SKM-1 (cell line): ENCODE data around the gene SLCO2A1.

Experiments
- DNase-seq: peaks from one replicate; lab custom pipeline; 2025; ENCODE audit not compliant: unreplicated experiment; lab: John Stamatoyannopoulos, UW

Gene SLCO2A1

DNA sequence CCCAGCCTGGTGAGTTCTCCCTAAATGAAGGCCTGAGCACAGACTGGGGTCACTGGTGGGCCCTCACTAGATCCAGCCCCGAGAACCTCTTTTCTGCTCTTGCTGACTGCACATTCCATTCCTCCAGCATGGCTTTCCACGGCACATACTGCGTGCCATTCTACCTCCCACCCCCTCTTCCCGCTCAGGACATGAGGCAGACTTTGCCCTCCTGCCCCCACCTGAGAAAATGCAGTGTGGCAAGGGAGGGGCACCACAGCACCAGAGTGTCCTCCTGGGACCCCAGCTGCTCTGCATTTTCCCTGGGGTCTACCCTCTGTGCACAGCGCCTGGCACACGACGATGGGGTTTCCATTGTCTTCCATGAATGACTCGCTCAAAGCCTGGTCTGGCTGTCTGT is 6.1 kb upstream of the SLCO2A1 start:
- DNase-seq = no peak

DNA sequence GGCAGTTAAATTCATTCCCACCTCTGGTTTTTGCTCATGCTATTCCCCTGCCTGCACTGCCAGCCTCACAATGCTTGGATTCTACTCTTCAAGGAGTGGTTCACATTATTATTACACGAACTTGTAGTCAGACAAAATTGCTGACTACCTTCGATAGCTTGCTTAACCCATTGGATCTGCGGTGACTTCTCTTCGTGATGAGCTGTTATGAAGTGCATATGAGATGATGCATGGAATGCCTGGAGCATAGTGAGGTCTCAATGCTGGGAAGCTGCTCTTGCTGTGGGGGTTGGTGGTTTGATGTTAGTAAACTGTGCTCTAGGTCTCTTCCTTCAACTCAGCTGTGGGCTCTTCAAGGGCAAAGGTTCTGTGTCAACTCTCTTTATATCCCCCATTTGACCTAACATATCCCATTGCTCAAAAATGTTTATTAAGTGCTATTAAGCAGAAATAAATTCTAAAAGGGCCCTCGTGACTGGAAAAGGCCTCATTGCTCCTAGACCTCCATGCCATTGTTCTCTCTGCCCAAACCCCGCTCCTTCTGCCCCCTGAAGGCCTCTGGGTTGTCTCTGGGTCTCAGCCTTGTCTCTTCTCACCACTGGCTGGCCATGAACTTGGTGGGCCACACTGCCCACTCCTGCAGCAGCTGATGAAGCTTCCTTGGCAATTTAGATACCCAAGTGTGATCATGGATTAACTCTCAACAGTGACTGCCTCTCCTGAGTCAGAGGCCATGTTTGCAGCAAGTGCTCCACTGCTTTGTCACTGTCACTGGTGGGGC is 4.5 kb upstream of the SLCO2A1 start:
- DNase-seq = no peak

GRCh38 chr3:134033315-134033996 is 3.7 kb upstream of the SLCO2A1 start:
- DNase-seq = no peak

- DNase-seq = no peak
These were observed 1.7 kb upstream of the SLCO2A1 start for GRCh38 chr3:134031348-134031915.

GRCh38 chr3:134030379-134031347 is 938 bp upstream of the SLCO2A1 start:
- no peak for DNase-seq

DNA sequence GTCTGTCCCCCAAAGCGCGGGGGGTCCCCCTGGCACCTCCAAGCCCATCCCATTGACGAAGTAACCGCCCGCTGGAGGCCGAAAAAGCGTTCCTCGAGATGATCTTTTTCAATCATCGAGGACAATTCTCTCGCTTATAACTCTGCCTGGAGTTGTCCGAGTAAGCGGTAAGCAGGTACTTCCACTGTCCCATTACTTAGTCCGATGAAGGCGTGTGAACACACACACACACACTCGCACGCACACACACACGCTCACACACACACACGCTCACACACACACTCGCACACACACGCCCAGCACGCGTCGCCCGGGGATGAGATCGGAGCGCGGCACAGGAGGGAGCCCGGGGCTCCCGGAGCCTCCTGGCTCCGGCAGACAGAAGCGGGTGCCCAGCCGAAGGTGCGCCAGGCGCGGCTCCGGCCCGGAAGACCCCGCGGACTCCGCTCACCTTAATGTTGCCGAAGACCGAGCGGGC is 430 bp downstream of the SLCO2A1 start:
- no peak for DNase-seq

DNA sequence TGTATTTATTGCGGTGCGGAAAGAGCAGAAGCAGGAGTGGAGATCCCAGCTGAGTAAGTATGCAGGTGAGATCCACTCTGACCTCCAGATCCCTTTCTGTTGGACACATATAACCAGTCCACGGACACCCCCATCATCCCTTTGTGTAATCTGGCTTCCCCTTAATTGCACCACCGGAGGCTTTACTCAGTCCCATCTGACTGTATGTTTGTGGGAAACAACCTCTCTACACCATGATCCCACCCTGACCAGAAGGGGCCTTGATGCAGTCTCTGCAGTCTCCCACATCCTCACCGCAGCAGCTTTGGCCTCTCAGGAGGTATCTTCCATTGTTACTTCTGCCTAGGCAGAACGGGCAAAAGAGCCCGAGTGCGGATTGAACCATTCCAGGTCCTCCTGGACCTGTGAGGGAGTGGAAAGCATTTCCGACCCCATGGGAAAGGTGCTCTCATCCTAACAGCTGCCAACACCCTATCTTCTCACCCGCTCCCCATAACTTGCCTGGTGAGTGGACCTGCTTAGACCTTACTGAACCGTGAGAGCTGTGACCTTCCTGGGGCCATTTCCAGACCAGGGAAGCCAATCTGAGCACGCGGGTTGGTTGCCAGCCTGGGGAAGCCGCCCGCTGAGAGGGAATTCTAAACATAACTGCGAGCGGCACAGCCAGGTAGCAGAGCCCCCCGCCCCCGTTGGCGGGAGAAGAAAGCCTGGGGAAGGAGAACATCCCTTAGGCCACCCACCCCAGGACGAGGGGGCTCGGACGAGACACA is 1.1 kb downstream of the SLCO2A1 start:
- DNase-seq = no peak

GRCh38 chr3:134027631-134028030 is 2.1 kb downstream of the SLCO2A1 start:
- no peak for DNase-seq

DNA sequence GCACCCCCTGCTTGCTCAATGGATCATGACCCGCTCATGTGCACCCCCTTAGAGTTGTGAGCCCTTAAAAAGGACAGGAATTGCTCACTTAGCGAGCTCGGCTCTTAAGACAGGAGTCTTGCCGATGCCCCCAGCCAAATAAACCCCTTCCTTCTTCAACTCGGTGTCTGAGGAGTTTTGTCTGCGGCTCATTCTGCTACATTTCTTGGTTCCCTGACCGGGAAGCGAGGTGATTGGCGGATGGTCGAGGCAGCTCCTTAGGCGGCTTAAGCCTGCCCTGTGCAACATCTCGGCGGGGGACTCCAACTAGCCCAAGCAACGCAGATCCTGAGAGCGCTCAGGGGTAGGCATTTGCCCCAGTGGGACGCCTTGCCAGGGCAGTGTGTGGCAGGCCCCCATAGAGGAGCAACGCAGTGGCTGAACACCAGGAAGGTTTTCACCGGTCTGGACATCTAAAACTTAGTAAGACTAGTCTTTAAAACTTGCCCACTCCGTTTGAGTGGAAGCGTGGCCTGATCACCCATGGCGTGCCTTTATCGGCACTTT is 9.5 kb downstream of the SLCO2A1 start:
- no peak for DNase-seq

GRCh38 chr3:134018850-134019249 is 10.9 kb downstream of the SLCO2A1 start:
- DNase-seq = no peak

DNA sequence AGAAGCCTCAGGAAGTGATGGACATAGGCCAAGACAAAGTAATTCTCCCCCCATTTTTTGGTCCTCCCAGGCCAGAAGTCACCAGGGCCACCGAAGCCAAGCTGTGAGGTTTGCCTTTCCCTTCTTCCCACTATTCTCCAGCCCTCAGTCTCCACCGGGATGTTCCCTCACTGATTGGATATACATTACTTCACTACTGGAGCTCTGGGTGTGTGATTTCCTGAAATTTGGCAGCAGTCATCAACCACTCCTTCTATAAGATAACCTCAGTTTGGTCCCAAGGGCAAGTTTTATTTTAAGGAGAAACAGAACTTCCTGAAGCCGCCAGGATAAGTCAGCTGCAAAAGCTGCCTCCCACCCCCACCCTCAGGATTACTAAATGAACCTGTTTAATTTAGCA is 11.3 kb downstream of the SLCO2A1 start:
- DNase-seq = no peak

DNA sequence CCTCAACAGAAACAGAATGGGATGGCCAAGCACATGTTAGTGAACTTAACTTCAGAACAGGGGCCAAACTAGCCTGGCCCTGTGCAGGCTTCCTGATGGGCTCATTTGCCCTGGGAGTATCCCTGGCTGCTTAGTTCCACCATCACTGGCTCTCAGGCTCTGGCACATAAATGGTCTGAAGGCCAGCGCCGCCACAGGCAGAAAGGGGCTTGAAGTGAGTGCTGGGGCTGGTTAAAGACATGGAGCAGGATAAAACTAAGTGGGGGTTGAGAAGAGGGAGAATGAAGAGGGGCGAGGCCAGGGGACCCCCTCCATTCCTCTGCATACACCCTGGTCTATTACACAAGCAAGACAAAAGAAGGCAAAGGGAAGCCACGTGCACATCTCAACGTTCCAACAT is 12.2 kb downstream of the SLCO2A1 start:
- no peak for DNase-seq

DNA sequence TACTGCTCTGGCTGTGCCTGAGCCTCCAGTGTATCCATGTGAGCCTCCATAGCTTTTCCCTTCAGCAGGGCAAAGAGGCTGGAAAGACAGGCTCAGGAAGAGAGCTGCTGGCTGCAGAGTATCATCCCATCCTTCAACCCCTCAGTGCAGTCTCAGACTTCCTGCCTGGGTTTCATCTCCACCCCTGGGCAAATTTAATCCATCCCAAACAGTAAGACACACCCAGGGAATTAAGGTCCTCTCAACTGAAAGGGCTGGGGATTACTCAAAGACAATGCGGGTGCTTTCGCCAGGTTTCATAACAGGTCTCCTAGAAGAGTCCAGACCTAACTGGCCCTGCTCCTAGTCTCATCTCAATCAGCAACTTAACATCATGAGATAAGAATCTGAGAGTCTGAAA is 15.5 kb downstream of the SLCO2A1 start:
- no peak for DNase-seq

DNA sequence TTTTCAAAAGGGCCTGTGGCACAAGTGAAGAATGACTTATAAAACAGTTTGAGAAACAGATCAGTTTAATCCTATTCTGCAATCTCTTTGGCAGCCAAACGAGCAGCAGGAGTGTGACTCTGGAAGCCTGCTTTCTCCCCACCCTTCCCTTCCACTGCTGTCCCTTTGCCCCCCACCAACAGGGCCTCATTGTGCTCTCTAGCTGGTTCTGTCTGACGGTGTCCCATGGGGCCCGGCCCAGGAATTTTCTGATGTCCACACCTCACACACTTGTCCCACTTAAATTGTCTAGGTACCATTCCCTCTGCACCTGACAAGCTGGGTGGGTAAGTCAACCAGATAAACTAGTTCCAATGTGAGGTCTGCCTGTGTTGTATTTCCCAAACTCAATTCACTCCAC is 16.4 kb downstream of the SLCO2A1 start:
- no peak for DNase-seq

DNA sequence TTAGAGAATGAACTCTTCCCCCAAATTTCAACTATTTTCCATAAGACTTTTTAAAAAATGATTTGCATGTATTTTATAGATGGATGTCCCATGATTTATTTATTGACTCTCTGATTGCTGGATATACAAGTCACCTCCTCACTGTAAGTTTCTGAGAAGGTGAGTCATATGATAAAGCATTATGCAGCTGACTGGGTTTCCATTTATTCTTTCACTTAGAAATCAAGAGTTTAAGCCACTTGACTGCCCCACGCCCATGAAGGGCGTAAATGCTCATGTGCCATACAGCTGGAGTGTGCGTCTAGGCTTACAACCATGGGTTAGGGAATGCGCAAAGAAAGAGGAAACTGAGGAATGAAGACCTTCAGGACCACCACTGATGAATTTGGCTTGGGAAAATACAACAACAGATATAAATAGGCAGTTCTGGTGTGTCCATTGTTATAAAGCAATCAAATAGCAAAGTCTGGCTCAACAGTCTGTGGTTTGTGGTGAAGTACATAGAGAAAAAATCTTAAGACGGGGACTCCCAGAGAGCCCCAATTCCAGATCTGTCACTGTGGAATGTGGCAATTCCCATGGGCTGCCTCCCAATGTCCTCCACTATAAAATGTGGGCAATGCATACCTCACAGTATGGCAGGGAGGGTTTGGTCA is 20.3 kb downstream of the SLCO2A1 start:
- DNase-seq = no peak

DNA sequence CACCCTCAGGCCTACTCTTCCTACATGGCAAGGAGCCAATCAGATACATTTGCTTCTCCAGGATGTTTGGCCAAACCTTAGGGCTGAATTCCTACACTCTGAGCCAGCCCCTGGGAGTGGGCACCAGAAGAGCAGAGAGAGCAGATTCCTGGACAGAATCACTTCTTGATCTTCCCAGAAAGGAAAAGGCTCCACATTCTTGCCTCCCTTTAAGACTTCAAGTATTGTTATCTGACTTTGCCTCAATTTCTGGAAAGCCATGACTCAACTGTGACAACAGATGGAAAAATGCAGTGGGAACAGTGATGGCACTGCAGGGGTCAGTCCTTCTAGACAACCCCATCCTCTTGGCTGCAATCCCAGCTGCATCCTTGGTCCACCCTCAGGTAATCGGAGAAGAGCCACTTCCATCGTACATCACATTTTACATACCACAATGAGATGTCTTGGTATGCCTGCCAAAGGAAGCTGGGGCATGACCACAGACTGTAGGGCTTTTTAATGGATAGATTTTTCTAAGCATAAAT is 21.0 kb downstream of the SLCO2A1 start:
- no peak for DNase-seq

- DNase-seq = no peak
These were observed 21.9 kb downstream of the SLCO2A1 start for GRCh38 chr3:134007819-134008218.

GRCh38 chr3:134004841-134005240 is 24.9 kb downstream of the SLCO2A1 start:
- DNase-seq = no peak

DNA sequence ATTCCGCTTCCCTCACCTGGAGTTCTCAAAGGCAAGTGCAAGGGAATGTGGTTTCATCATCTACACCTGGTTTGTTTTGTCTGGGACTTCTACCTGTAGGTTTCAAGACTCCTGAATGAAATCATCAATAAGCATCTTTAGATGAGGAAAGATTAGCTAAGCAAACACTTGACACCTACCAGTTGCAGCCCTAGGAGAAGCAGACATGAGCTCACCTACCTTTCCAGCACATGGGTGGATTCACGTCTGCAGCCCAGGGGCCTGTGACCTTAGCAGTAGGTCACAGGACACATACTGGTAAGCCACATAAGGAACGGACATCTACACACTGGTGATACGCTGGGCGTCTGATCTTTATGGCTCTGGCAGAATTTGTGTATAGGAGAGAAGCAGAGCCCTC is 26.7 kb downstream of the SLCO2A1 start:
- DNase-seq = no peak
